Measurements from ENCODE around the gene TRAK2.
"Not testable (repeated sequence)": the region's sequence is repeated elsewhere in the genome, so short reads cannot be mapped to it uniquely, and the experiment has no call there.

Gene TRAK2, protein sequence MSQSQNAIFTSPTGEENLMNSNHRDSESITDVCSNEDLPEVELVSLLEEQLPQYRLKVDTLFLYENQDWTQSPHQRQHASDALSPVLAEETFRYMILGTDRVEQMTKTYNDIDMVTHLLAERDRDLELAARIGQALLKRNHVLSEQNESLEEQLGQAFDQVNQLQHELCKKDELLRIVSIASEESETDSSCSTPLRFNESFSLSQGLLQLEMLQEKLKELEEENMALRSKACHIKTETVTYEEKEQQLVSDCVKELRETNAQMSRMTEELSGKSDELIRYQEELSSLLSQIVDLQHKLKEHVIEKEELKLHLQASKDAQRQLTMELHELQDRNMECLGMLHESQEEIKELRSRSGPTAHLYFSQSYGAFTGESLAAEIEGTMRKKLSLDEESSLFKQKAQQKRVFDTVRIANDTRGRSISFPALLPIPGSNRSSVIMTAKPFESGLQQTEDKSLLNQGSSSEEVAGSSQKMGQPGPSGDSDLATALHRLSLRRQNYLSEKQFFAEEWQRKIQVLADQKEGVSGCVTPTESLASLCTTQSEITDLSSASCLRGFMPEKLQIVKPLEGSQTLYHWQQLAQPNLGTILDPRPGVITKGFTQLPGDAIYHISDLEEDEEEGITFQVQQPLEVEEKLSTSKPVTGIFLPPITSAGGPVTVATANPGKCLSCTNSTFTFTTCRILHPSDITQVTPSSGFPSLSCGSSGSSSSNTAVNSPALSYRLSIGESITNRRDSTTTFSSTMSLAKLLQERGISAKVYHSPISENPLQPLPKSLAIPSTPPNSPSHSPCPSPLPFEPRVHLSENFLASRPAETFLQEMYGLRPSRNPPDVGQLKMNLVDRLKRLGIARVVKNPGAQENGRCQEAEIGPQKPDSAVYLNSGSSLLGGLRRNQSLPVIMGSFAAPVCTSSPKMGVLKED

DNA sequence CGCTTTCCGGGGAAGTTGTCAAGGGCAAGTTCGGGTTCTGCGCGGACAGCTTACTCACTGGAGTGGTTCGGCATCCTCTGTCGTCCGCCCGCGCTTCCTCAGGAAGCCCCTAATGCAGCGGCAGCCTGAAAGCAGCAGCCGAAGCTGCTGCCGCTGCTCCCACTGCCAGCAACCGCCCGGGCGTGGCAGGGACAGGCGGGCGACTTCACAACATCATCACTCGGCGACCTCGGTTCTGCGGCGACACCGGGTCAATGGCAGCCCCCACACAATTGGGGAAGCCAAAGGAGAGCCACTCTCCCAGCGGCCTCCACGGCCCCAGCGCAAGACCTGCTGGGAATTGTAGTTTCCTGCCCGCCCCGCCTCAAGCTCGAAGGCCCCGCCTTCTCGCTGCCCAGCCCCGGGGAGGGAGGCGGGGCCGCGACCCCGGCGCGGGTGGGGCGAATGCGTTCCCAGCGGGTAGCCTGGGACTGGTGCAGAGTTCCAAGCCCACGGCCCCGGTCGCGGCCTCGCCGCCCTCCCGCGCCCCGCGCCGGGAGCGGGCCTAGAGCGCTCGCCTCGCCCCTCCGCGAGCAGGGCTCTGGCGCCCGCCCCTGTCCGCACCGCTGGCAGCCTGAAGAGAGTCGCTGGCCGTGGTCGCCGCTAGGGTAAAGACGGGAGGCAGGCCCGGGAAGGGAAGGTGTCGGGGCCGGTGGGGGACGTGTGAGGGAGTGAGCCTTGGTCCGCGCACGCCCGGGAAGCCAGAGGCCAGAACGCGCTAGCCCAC is at the start of gene TRAK2, which contains the start of gene STRADB:
Gene TRAK2, minus strand, starts transcription at position 167 of the 766 bp plus-strand sequence. CDS start 30,951 bp downstream, outside the sequence.
Gene STRADB, plus strand, starts transcription at position 449 of the 766 bp plus-strand sequence. CDS start 3,101 bp downstream, outside the sequence.
- DNase-seq, result peak; percentile 56 to 92

- no peak for DNase-seq
These were observed 49.3 kb upstream of the TRAK2 start for GRCh38 chr2:201500534-201500933.

DNA sequence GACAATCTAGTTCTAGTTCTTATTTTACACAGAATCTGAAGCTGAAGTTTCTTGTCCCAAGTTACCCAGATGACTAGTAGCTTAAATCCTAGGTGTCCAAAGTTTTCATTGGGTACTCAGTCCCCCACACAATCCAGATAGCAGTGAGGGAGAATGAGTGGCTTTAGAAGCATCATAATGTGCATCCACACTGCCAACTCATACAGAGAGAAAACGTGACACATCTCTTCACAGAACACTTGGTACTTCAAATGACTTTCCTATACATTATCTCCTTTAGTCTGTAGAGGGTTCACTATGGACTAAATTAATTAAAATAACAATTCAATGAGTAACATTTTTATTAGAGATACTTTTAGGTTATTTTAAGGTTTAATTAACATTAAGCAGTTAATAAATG is 45.5 kb upstream of the TRAK2 start:
- no peak for DNase-seq

GRCh38 chr2:201490291-201490690 is 39.0 kb upstream of the TRAK2 start:
- no peak for DNase-seq

DNA sequence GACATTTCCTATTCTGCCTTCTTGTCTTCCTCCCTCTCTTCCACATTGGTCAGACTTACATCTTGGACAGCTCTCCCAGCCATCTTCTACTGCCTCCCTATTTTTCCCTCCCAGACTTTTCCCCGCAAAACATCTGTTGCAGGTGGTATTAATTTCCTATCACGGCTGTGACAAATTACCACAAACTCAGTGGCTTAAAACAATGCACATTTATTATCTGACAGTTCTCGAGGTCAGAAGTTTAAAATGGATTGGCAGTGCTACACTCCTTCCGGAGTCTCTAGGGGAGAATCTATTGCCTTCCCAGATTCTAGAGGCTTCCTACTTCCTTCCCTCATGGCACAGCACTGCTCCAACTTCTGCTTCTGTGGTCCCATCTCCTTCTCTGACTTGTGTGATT is 33.5 kb upstream of the TRAK2 start:
- DNase-seq, result no peak

- not testable (repeated sequence) for DNase-seq
These were observed 32.5 kb upstream of the TRAK2 start for GRCh38 chr2:201483758-201484157.

DNA sequence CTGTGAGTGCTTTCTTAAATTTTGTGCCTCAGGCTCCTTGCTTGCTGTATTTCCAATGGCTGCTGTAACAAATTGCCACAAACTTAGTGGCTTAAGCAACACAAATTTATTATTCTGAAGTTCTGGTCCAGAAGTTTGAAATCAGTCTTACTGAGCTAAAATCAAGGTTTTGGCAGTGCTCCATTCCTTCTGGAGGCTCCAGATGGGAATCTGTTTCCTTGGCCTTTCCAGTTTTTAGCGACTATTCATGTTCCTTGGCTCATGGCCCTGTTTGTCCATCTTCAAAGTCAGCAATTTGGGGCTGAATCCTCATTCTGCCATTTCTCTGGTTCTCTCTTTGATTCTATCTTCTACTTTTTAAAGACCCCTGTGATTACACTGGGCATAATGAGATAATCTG is 32.1 kb upstream of the TRAK2 start:
- no peak for DNase-seq

GRCh38 chr2:201482543-201482942 is 31.3 kb upstream of the TRAK2 start:
- no peak for DNase-seq

DNA sequence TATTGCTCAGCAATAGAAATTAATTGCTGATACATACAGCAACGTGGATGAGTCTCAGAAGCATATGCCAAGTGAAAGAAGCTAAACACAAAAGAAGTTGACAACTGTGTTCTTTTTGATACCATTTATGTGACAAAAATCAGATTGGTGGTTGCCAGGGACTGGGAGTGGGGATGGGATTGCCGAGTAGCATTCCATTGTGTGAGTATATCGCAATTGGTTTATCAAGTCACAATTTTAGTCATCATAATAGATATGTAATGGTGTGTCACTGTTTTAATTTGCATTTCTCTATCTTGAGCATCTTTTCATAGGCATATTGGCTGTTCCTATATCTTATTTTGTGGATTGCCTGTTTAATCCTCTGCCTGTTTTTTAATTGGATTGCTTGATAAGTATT is 21.2 kb upstream of the TRAK2 start:
- DNase-seq, result no peak

DNA sequence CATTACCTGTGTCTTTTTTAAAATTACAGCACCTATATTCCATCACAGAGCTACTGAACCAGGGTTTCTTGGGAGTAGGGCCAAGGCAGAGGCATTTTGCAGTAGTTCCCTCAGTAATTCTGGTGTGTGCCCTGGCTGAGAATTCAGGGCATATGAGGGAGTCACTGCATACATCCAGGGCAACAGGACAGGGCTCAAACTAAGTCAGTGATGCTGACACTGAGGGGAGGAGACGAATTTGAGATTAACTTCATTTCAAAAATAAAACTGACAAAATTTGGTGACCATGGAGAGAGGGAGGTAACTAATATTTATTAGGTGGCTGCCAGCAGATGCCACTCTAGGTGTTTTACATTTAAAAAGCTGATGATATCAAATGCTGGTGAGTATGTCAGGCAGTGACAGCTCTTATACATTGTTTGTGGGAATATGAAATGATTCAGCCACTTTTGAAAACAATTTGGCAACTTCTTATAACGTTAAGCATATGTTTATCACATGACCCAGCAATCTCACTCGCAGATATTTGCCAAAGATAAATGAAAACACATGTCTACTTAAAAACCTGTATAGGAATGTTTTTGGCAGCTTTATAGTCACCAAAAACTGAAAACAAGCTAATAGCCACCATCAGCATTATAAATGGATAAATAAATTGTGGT is 20.6 kb upstream of the TRAK2 start:
- DNase-seq, result no peak

DNA sequence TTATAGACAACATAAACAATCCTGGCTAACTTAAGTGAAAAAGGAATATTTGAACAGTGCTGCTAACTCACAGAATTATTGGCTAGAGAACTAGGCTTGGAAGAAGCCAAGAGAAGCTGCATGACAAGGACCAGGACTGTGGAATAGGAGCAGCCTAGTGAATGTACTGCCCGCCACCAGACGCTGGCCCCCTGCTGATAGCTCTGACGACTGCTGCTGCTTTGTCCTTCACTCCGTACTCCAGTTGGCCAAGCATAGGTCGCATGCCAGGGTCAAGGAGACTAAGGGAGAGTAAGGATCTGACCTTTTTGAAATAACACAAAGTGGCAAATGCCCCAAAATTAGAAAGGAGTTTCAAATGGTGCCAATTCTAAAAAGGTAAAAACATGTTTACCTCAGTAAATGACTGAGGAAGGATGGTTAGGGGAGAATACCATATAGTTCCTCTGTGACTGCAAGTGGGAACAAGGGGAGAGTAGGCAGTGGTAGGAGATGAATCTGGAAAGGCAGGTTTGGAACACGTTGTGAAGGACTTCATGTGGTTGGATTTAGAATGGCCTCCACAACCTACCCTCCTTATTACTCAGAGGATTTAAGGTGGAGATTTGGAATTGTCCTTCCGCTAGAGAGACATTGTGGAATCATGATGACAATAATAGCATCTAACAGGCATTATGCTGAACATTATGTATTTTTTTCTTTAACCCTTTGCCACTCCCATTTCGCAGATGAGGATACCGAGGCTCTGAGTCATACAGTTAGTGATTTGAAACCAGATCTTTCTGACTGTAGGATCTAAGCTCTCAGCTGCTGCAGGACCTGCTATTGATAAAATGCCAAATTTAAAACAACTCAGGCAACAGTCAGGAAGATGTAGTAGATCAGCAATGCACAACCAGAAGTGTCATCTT is 19.8 kb upstream of the TRAK2 start:
- no peak for DNase-seq

GRCh38 chr2:201467666-201468065 is 16.4 kb upstream of the TRAK2 start:
- no peak for DNase-seq

GRCh38 chr2:201466050-201466675 is 14.9 kb upstream of the TRAK2 start:
- DNase-seq, result no peak

DNA sequence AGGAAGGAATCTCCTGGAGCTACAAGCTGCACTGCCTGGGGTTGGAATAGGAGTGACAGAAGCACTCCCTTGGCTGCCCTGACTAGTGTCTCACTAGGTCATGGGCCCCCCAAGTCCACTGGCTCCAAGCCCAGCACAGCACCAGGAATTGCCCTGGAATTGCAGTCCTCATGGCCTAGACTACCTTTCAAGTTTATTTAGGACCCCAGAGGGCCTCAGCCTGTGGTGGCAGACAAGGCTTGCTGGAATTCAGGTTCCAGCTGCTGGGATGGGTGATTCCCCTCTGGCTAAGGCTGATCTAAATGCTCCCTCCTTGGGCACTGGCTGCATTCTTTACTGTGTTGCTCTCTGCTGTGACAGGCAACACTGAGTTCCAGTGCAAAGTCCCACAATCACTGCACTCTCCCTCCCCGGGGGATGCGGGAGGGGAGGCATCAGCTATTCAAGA is 14.3 kb upstream of the TRAK2 start:
- no peak for DNase-seq

DNA sequence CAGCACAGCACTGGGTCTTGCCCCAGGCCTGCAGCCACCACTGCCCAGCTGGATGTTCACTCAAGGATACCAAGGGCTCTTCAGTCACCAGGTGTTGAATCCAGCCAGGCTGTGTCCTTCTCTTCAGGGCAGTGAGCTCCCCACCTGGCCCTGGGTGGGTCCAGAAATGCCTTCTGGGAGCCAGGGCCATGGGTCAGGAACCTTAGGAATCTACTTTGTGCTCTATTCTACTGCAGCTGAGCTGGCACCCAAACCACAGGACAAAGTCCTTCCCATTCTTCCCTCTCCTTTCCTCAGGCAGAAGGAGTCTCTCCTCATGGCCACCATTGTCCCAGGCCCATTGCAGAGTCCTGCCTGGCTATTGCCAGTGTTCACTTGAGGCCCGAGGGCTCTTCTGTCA is 13.3 kb upstream of the TRAK2 start:
- DNase-seq, result no peak

DNA sequence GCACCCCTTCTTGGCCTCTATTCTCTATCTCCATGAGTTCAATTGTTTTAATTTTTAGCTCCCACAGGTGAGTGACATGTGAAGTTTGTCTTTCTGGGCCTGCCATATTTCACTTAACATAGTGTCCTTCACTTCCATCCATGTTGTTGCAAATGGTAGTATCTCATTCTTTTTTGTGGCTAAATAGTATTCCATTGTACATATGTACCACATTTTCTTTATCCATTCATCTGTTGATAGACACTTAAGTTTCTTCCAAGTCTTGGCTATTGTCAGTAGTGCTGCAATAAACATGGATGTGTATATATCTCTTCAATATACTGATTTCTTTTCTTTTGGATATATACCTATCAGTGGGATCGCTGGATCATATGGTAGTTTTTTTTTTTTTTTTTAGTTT is 9.3 kb upstream of the TRAK2 start:
- no peak for DNase-seq

DNA sequence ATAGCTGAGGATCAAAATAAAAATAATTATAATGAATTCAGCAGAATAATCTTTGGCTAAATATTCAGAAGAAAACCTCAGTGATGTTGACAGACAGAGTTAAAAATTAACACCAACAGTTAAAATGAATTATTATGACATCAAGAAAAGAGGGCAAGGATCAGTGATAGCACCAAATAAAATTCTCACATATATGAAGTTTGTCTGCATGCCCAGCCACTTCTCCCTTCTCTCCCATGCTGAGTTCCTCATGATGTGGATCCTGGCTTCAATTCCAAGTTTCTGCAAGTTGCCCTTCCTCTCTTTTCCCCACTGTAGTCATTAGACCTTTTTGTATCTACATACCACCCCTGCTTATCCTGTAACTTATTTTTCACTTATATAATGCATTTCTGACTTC is 7.1 kb upstream of the TRAK2 start:
- DNase-seq, result no peak

DNA sequence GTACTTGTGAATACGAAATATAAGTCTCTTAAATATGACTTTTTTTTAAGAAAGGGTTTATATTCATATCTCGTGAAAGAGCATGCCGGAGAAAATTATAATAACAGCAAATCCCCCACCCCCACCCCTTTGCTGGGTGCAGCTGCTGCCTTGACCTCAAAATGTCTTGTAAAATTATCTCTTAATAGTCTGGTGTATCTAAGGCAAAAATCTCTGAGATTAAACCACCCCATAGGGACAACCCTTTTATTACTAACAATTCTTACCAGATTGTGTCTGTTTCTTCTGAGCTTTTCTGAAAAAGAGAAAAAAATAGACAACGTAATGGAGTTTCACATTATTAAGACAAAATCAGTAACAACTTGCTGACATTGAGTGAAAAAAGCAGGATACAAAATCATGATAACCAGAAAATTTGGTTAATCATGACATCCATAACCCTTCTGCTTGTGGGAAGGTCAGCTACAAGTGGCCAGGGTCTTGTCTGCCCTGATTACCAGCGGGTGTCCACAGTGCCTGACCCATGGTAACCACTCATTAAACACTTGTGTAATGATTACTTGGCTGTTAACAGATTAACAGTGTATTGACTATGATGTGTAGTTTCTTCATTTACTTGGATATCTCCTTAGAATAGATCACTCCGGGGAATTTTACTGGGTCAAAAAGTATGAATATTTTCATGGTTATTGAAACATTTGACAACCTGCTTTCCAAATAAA is 1.8 kb upstream of the TRAK2 start:
- no peak for DNase-seq

- DNase-seq, result no peak
These were observed 1.0 kb upstream of the TRAK2 start for GRCh38 chr2:201452058-201452921.

Measured in cerebellar nuclear complex (tissue), 1 donor.